ENCODE results near the gene IRAG1.

DNA sequence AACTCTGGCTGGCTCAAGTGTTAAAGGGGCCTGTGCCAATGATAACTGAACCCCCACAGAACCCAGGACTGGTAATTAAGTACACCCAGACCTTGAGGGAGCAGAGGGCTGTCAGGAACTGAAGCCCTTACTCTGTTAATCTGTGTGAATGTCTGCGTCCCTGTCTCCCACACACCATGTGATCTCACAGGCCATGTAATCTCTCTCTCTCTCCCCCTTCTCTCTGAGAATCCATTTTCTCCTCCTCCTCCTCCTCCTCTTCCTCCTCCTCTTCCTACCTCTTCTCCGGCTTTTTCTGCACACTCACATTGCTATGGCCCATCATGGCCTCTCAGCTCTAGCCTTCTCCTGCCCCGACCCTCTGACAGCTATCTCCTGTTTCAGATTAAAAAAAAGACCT lies 14.6 kb upstream of the IRAG1 start:
- TF ChIP-seq ZNF121 (tag by site-specific recombination; IDR thresholded peaks at IDR 0.05) (no peak), ZBTB8A (tag by site-specific recombination; IDR thresholded peaks at IDR 0.05) (no peak), ZNF175 (tag by site-specific recombination; IDR thresholded peaks at IDR 0.05) (no peak), TRIM28 (IDR thresholded peaks at IDR 0.05; ENCODE audit: borderline replicate concordance, low read length) (no peak), ZNF449 (tag by site-specific recombination; IDR thresholded peaks at IDR 0.05) (no peak), ZNF335 (tag by site-specific recombination; conservative IDR thresholded peaks at IDR 0.05) (no peak), ZFP41 (tag by site-specific recombination; IDR thresholded peaks at IDR 0.05; ENCODE audit: borderline replicate concordance) (no peak), ZNF654 (tag by site-specific recombination; IDR thresholded peaks at IDR 0.05; ENCODE audit: low read depth) (no peak), ZNF560 (tag by site-specific recombination; IDR thresholded peaks at IDR 0.05; ENCODE audit: borderline replicate concordance) (no peak), ZNF114 (tag by site-specific recombination; IDR thresholded peaks at IDR 0.05) (no peak)
- TF ChIP-seq, protein P1, sequence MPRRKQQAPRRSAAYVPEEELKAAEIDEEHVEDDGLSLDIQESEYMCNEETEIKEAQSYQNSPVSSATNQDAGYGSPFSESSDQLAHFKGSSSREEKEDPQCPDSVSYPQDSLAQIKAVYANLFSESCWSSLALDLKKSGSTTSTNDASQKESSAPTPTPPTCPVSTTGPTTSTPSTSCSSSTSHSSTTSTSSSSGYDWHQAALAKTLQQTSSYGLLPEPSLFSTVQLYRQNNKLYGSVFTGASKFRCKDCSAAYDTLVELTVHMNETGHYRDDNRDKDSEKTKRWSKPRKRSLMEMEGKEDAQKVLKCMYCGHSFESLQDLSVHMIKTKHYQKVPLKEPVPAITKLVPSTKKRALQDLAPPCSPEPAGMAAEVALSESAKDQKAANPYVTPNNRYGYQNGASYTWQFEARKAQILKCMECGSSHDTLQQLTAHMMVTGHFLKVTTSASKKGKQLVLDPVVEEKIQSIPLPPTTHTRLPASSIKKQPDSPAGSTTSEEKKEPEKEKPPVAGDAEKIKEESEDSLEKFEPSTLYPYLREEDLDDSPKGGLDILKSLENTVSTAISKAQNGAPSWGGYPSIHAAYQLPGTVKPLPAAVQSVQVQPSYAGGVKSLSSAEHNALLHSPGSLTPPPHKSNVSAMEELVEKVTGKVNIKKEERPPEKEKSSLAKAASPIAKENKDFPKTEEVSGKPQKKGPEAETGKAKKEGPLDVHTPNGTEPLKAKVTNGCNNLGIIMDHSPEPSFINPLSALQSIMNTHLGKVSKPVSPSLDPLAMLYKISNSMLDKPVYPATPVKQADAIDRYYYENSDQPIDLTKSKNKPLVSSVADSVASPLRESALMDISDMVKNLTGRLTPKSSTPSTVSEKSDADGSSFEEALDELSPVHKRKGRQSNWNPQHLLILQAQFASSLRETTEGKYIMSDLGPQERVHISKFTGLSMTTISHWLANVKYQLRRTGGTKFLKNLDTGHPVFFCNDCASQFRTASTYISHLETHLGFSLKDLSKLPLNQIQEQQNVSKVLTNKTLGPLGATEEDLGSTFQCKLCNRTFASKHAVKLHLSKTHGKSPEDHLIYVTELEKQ (tag by site-specific recombination; IDR thresholded peaks at IDR 0.05; ENCODE audit: borderline replicate concordance): no peak
- TF ChIP-seq, protein P2, sequence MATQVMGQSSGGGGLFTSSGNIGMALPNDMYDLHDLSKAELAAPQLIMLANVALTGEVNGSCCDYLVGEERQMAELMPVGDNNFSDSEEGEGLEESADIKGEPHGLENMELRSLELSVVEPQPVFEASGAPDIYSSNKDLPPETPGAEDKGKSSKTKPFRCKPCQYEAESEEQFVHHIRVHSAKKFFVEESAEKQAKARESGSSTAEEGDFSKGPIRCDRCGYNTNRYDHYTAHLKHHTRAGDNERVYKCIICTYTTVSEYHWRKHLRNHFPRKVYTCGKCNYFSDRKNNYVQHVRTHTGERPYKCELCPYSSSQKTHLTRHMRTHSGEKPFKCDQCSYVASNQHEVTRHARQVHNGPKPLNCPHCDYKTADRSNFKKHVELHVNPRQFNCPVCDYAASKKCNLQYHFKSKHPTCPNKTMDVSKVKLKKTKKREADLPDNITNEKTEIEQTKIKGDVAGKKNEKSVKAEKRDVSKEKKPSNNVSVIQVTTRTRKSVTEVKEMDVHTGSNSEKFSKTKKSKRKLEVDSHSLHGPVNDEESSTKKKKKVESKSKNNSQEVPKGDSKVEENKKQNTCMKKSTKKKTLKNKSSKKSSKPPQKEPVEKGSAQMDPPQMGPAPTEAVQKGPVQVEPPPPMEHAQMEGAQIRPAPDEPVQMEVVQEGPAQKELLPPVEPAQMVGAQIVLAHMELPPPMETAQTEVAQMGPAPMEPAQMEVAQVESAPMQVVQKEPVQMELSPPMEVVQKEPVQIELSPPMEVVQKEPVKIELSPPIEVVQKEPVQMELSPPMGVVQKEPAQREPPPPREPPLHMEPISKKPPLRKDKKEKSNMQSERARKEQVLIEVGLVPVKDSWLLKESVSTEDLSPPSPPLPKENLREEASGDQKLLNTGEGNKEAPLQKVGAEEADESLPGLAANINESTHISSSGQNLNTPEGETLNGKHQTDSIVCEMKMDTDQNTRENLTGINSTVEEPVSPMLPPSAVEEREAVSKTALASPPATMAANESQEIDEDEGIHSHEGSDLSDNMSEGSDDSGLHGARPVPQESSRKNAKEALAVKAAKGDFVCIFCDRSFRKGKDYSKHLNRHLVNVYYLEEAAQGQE (tag by site-specific recombination; IDR thresholded peaks at IDR 0.05): no peak
- TF ChIP-seq, protein P3, sequence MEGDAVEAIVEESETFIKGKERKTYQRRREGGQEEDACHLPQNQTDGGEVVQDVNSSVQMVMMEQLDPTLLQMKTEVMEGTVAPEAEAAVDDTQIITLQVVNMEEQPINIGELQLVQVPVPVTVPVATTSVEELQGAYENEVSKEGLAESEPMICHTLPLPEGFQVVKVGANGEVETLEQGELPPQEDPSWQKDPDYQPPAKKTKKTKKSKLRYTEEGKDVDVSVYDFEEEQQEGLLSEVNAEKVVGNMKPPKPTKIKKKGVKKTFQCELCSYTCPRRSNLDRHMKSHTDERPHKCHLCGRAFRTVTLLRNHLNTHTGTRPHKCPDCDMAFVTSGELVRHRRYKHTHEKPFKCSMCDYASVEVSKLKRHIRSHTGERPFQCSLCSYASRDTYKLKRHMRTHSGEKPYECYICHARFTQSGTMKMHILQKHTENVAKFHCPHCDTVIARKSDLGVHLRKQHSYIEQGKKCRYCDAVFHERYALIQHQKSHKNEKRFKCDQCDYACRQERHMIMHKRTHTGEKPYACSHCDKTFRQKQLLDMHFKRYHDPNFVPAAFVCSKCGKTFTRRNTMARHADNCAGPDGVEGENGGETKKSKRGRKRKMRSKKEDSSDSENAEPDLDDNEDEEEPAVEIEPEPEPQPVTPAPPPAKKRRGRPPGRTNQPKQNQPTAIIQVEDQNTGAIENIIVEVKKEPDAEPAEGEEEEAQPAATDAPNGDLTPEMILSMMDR (tag by site-specific recombination; IDR thresholded peaks at IDR 0.05): no peak
